CD14-positive monocyte (primary cell): ENCODE data around the gene ZCCHC14. TPM values are rescaled to one million over a fixed set of nuclear protein-coding genes. Genes with fewer than 3 reads are reported as not detected.
"Not testable (repeated sequence)": the region's sequence is repeated elsewhere in the genome, so short reads cannot be mapped to it uniquely, and the experiment has no call there.

Experiments
- DNase-seq, 3 donors: peaks; one replicate each; pipeline ENCODE4 v3.0.0-alpha.2; 2011 to 2022
- H2AFZ ChIP-seq: 2 replicates; pipeline ENCODE4 v1.6.0; 2012; ENCODE audit warnings: mild to moderate bottlenecking, low read depth, low read length, inconsistent platforms; ENCODE audit not compliant: insufficient read depth, poor library complexity, severe bottlenecking
- H3K27ac ChIP-seq, 2 donors: 1 replicate in 1 of 2; 2 replicates in 1 of 2; pipeline ENCODE4 v1.5.1; 2012 to 2013; ENCODE audit warnings: low read length in 2 of 2, control low read depth in 1 of 2, inconsistent platforms in 1 of 2, low read depth in 1 of 2, mild to moderate bottlenecking in 1 of 2
- H3K27me3 ChIP-seq, 2 donors: one replicate each; pipeline versions ENCODE4 v1.6.0 to v1.6.1; 2011 to 2013; ENCODE audit warnings: low read length in 2 of 2; ENCODE audit not compliant: control insufficient read depth in 2 of 2, insufficient read depth in 2 of 2
- H3K36me3 ChIP-seq, 2 donors: replicated peaks in 1 of 2; 1 replicate in 1 of 2; 2 replicates in 1 of 2; pipeline versions ENCODE4 v1.5.1 to v1.6.1; 2012 to 2013; ENCODE audit warnings: low read length in 2 of 2, control low read depth in 1 of 2, inconsistent platforms in 1 of 2, mild to moderate bottlenecking in 1 of 2; ENCODE audit not compliant: insufficient read depth in 2 of 2, control insufficient read depth in 1 of 2
- H3K4me1 ChIP-seq, 2 donors: 1 replicate in 1 of 2; 2 replicates in 1 of 2; pipeline versions ENCODE4 v1.5.1 to v1.6.1; 2012 to 2013; ENCODE audit warnings: low read length in 2 of 2, control low read depth in 1 of 2, inconsistent platforms in 1 of 2, mild to moderate bottlenecking in 1 of 2, moderate library complexity in 1 of 2; ENCODE audit not compliant: insufficient read depth in 2 of 2, control insufficient read depth in 1 of 2
- H3K4me2 ChIP-seq: replicated peaks from 2 replicates; pipeline ENCODE3; 2012; ENCODE audit warnings: low read length, moderate library complexity, mild to moderate bottlenecking; ENCODE audit not compliant: poor library complexity, severe bottlenecking; ENCODE audit errors: extremely low read depth
- H3K4me3 ChIP-seq, 3 experiments: fragments of 200-600 bp in 1 of 3; sonication (generic) in 1 of 3; replicated peaks in 1 of 3; 1 replicate in 2 of 3; 2 replicates in 1 of 3; pipeline ENCODE4 v1.5.1; 2011 to 2013; ENCODE audit warnings: low read length in 3 of 3, mild to moderate bottlenecking in 3 of 3, control low read depth in 2 of 3, low read depth in 2 of 3, inconsistent platforms in 1 of 3, moderate library complexity in 1 of 3
- H3K79me2 ChIP-seq: 2 replicates; pipeline ENCODE4 v1.6.0; 2012; ENCODE audit warnings: mild to moderate bottlenecking, control low read depth, inconsistent platforms, low read length, moderate library complexity; ENCODE audit not compliant: insufficient read depth
- H3K9ac ChIP-seq: 2 replicates; pipeline ENCODE4 v1.6.0; 2017; ENCODE audit warnings: low read length, mild to moderate bottlenecking; ENCODE audit not compliant: insufficient read depth, poor library complexity, severe bottlenecking
- H3K9me3 ChIP-seq, 2 donors: replicated peaks in 1 of 2; 1 replicate in 1 of 2; 2 replicates in 1 of 2; pipeline versions ENCODE4 v1.5.1 to v1.6.1; 2012 to 2013; ENCODE audit warnings: low read length in 2 of 2, control low read depth in 1 of 2; ENCODE audit not compliant: control insufficient read depth in 1 of 2, insufficient read depth in 1 of 2
- H4K20me1 ChIP-seq: 2 replicates; pipeline ENCODE4 v1.6.0; 2012; ENCODE audit warnings: mild to moderate bottlenecking, low read length, control low read depth, moderate library complexity; ENCODE audit not compliant: insufficient read depth
- H3K27ac Mint-ChIP-seq, 7 donors: one replicate each; pipeline ENCODE4 v1.8.0; 2020; ENCODE audit warnings: mild to moderate bottlenecking in 7 of 7, mixed read lengths in 7 of 7, moderate library complexity in 6 of 7, inconsistent platforms in 2 of 7
- H3K27me3 Mint-ChIP-seq, 3 donors: one replicate each; pipeline ENCODE4 v1.8.0; 2021 to 2022; ENCODE audit warnings: low read depth in 3 of 3, mild to moderate bottlenecking in 3 of 3, mixed read lengths in 3 of 3, moderate library complexity in 3 of 3, inconsistent platforms in 1 of 3
- H3K36me3 Mint-ChIP-seq, 2 donors: one replicate each; pipeline ENCODE4 v1.8.0; 2020; ENCODE audit warnings: mixed read lengths in 2 of 2, inconsistent platforms in 1 of 2, mild to moderate bottlenecking in 1 of 2
- H3K4me1 Mint-ChIP-seq: one replicate; pipeline ENCODE4 v1.8.0; 2020; ENCODE audit warnings: mild to moderate bottlenecking, mixed read lengths
- H3K4me3 Mint-ChIP-seq, 2 donors: one replicate each; pipeline ENCODE4 v1.8.0; 2020; ENCODE audit warnings: mild to moderate bottlenecking in 2 of 2, mixed read lengths in 2 of 2, moderate library complexity in 1 of 2
- H3K9me3 Mint-ChIP-seq, 7 donors: one replicate each; pipeline ENCODE4 v1.8.0; 2020 to 2022; ENCODE audit warnings: mixed read lengths in 7 of 7, mild to moderate bottlenecking in 6 of 7, moderate library complexity in 6 of 7, inconsistent platforms in 2 of 7
- CTCF ChIP-seq: fragments of 200-600 bp; IDR thresholded peaks from one replicate; pipeline ENCODE4 v1.8.0; 2022; ENCODE audit warnings: antibody characterized with exemption, mild to moderate bottlenecking
- WGBS: methylation state at CpG from one replicate; pipeline ENCODE4 v1.1.5; 2013; ENCODE audit warnings: missing lambda C conversion rate; ENCODE audit not compliant: insufficient coverage; 5-methylcytosine and 5-hydroxymethylcytosine counted together
- intact Hi-C, 2 donors: fragments of 100-400 bp; cut with micrococcal nuclease; formaldehyde crosslinking; loops; one replicate each; pipeline versions ENCODE4 v1.15.0 to v1.15.1; 2023
- polyA plus RNA-seq, 3 donors: library from polyadenylated mRNA; depleted of rRNA in 1 of 3; unstranded in 2 of 3; stranded (reverse) in 1 of 3; fragments of 300-500 nt in 2 of 3; fragments of >200 nt in 1 of 3; fragmentation: Illumina TruSeq in 2 of 3; gene quantifications; 1 replicate in 2 of 3; 2 replicates in 1 of 3; pipeline ENCODE4 v1.2.3, GENCODE V29; 2012 to 2021

The ZCCHC14 gene
- polyA plus RNA-seq, 3 donors, result 0.11 to 4.0 (median 0.22) TPM

DNA sequence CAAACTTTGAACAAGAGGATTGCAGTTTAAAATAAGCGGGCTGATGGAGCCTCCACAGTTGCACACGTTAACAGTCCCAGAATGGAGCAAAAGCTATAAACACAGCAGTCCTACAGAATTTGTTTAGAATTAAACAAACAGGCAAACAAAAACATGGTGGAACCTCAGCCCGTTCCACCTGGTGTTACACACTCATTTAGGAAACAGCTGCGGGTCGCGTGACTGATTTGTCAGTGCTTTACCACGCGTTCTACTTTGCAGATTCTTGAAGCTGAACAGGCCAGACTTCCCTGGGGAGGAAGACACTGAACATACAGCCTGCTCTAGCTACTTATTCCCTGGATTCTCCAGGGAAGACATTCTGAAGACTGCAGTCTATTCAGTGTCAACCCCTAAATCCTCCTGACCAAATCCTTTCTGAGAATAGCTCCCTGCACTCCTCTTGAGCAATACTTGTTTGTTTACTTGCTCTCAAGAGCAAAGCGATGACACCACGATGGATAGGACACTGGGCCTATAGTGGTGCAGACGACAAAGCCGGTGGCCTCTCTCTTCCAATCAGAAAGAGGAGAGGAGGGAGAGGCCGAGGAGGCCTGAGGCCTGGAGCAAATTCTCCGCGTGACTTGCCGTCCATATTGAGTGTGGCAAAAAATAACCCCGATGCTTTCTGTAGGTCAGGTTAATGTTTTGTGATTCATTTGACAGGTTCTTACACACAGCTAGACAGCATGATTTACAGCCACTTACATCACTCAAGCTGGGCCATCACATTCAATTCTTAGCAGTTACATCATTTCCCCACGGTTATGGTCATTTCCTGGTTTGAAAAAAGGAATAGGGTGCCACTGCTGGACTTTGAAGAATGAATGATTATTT lies 104.6 kb downstream of the ZCCHC14 start:
- Histone ChIP-seq H3K4me3 (peak overlapping the region in 2 of 3 experiments; percentile 2 to 54), H3K9ac (peak overlapping the region; percentile 60), H3K36me3 (no peaks in the 10 kb centered on the region), H3K27me3 (no peaks in the 10 kb centered on the region), H3K79me2 (peaks cover 7% of the 10 kb centered on the region), H3K9me3 (no peaks in the 10 kb centered on the region), H3K4me2 (peak overlapping the region; percentile 67), H4K20me1 (peaks cover 6% of the 10 kb centered on the region), H3K27ac (peak overlapping the region; percentile 79 to 98), H3K4me1 (peaks cover 39 to 56% of the 10 kb centered on the region in 2 donors), H2AFZ (peak overlapping the region; percentile 58)
- TF ChIP-seq CTCF, result no peak
- peak overlapping the region; percentile 57 to 71 for H3K4me3 Mint-ChIP-seq
- peaks cover 0 to 1% (median 0%) of the 10 kb centered on the region in 7 donors for H3K9me3 Mint-ChIP-seq
- DNase-seq, result peak; percentile 98 to 99 (median 98)
- H3K4me1 Mint-ChIP-seq, result peaks cover 32% of the 10 kb centered on the region
- intact Hi-C loops, result loop anchor here in 1 of 2 donors (2.0 kb wide), 1 partner anchor 105 kb away; the partner anchor contains the start of gene ZCCHC14
- H3K27me3 Mint-ChIP-seq, result peaks cover 0 to 4% (median 3%) of the 10 kb centered on the region in 3 donors
- 8% methylated on average over 10 of the region's 18 CpGs for WGBS
- H3K27ac Mint-ChIP-seq, result peak overlapping the region; percentile 94 to 99 (median 98)
- no peaks in the 10 kb centered on the region for H3K36me3 Mint-ChIP-seq

DNA sequence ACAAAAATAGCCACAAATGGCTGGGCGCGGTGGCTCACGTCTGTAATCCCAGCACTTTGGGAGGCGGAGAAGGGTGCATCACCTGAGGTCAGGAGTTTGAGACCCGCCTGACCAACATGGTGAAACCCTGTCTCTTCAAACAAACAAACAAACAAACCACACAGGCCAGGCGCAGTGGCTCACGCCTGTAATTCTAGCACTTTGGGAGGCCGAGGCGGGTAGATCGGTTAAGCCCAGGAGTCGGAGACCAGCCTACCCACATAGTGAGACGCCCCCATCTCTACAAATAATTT lies 108.0 kb downstream of the ZCCHC14 start:
- Histone ChIP-seq H3K4me2 (peak overlapping the region; percentile 81), H2AFZ (peak overlapping the region; percentile 89), H3K4me1 (peaks cover 40 to 55% of the 10 kb centered on the region in 2 donors), H3K27me3 (peaks cover 7 to 14% of the 10 kb centered on the region in 2 donors), H4K20me1 (peaks cover 15% of the 10 kb centered on the region), H3K4me3 (peak overlapping the region in 1 of 3 experiments; percentile 80)
- not testable (repeated sequence) for H3K36me3 Mint-ChIP-seq, H3K36me3 ChIP-seq, H3K27ac ChIP-seq, H3K9me3 ChIP-seq, H3K9me3 Mint-ChIP-seq, H3K27ac Mint-ChIP-seq, H3K9ac ChIP-seq, DNase-seq, H3K79me2 ChIP-seq
- Mint-ChIP-seq H3K27me3 (peaks cover 12 to 30% (median 29%) of the 10 kb centered on the region in 3 donors), H3K4me3 (peak overlapping the region; percentile 87 to 88), H3K4me1 (peaks cover 42% of the 10 kb centered on the region)
- 93% methylated on average over 10 of the region's 12 CpGs for WGBS
- intact Hi-C loops, result loop anchor here in 1 of 2 donors (5.0 kb wide), 1 partner anchor 68 kb away; the partner anchor contains the start of gene C16orf95
